Measurements from ENCODE around the gene ZNF311. TPM values are rescaled to one million over a fixed set of nuclear protein-coding genes. Genes with fewer than 3 reads are reported as not detected.
A peak's percentile ranks its signal among the peaks of the same experiment; 100 is the strongest.

The ZNF311 gene
- total RNA-seq, 4 donors from 2014 or later = 0.27 to 0.57 (median 0.35) TPM

DNA sequence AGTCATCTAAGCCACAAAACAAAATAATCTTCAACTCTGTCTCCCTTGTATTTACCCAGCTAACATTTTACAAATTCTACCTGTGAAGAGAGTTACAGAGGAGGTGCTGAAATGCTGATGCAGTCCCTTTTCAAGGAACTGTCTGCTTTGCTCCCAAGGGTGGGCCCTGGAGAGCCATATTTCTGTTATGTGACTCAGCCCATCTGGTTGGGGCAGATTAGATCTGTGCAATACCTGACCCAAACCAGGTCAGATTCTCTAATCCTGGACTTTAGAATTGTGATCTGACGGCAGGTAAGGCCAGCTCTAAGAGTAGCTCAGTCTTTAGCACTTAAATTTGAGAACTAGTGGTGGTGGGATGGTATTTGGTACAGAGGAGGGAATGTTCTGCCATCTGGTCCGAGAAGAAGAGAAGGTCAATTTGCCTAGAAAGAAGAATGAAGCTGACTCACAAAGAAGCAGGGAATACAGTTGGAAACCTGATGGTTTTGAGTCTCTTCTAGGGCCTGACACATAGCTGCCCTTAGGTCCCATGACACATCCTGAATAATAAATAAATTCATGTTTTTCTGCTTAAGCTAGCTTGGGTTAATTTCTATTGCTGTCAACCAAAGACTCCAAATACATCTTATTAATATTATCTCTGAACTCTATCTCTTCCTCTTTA lies 8.1 kb downstream of the ZNF311 start:
- Histone ChIP-seq H3K27ac (no peak overlapping the region), H3K27me3 (peaks cover 0 to 5% (median 0%) of the 10 kb centered on the region in 4 donors), H3K4me3 (no peak overlapping the region), H3K36me3 (peaks cover 0 to 5% (median 0%) of the 10 kb centered on the region in 3 donors), H3K4me1 (no peaks in the 10 kb centered on the region), H3K9me3 (peaks cover 0 to 11% (median 0%) of the 10 kb centered on the region in 3 donors)
- WGBS, 2 donors = 81 to 86% methylated on average over 2 of the region's 2 CpGs
- TF ChIP-seq POLR2A (IDR thresholded peaks at IDR 0.05) = no peak
- TF ChIP-seq, protein P1, sequence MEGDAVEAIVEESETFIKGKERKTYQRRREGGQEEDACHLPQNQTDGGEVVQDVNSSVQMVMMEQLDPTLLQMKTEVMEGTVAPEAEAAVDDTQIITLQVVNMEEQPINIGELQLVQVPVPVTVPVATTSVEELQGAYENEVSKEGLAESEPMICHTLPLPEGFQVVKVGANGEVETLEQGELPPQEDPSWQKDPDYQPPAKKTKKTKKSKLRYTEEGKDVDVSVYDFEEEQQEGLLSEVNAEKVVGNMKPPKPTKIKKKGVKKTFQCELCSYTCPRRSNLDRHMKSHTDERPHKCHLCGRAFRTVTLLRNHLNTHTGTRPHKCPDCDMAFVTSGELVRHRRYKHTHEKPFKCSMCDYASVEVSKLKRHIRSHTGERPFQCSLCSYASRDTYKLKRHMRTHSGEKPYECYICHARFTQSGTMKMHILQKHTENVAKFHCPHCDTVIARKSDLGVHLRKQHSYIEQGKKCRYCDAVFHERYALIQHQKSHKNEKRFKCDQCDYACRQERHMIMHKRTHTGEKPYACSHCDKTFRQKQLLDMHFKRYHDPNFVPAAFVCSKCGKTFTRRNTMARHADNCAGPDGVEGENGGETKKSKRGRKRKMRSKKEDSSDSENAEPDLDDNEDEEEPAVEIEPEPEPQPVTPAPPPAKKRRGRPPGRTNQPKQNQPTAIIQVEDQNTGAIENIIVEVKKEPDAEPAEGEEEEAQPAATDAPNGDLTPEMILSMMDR (IDR thresholded peaks at IDR 0.05) = no peak
- no peak for DNase-seq
- intact Hi-C loops (cut with DNase I) = no loop called here

DNA sequence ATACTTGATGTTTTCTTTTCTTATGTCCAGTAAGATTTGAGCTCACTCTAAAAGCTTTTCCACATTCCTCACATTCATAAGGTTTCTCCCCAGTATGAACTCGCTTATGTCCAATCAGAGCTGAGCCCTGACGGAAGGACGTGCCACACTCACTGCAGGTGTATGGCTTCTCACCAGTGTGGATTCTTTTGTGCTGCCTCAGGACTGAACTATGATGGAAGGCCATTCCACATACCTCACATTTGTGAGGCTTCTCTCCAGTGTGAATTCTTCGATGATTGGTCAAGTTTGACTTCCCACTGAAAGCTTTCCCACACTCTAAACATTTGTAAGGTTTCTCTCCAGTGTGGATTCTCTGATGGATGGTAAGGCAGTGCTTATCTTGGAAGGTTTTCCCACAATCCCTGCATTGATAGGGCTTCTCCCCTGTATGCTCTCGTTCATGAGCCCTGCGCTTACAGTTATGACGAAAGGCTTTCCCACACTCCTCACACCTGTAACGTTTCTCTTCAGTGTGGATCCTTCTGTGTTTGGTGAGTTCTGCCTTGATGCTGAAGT lies 9.9 kb downstream of the ZNF311 start:
- Histone ChIP-seq H3K9me3 (peaks cover 0 to 11% (median 0%) of the 10 kb centered on the region in 3 donors), H3K36me3 (peaks cover 0 to 5% (median 0%) of the 10 kb centered on the region in 3 donors), H3K4me1 (no peaks in the 10 kb centered on the region), H3K27ac (no peak overlapping the region), H3K4me3 (no peak overlapping the region), H3K27me3 (peaks cover 0 to 9% (median 0%) of the 10 kb centered on the region in 4 donors)
- DNase-seq = no peak
- TF ChIP-seq, protein P1 (IDR thresholded peaks at IDR 0.05) = no peak
- TF ChIP-seq POLR2A (IDR thresholded peaks at IDR 0.05) = no peak
- 81 to 94% methylated on average over 5 to 8 of the region's 8 CpGs for WGBS, 2 donors
- intact Hi-C loops (cut with DNase I) = no loop called here

DNA sequence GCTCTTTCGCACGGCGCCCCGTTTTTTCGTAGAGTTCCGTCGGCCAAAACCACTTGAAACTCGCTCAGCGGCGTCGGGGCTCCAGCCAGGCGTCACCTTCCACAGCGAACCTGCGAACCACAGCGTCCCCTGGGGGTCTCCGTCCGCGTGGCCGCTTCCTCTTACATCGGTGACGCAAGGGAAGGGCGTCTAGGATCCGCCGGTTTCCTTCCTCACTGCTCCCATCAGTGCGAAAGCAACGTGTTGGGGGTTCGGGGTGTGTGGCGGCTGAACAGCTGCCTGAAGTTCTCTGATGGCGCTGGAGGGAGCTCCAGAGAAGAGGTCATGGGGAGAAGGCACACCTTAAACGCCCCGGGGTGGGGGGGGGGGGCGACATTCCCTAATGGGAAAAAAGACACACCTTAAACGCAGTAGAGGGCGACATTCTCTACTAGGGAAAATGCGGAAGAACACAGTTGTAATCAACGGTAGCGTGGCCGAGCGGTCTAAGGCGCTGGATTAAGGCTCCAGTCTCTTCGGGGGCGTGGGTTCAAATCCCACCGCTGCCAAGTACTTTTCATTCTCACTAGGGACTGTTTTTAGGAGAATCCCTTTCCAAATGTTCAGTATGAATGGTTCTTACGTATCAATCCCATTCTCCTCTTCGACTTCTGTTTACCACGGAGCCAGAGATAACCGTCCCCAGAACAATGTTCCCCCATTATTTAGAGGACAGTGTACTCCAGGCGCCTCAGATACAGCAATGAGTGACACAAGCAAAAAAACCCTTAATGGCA lies 16.4 kb downstream of the ZNF311 start:
- TF ChIP-seq, protein P1 (IDR thresholded peaks at IDR 0.05) = peak in 4 of 6 experiments; percentile 13 to 44 (median 31)
- TF ChIP-seq POLR2A (IDR thresholded peaks at IDR 0.05) = no peak
- WGBS, 2 donors = 17 to 28% methylated on average over 34 to 37 of the region's 48 CpGs
- Histone ChIP-seq H3K9me3 (no peaks in the 10 kb centered on the region), H3K4me3 (peak overlapping the region; percentile 12 to 55 (median 26)), H3K27ac (no peak overlapping the region), H3K36me3 (no peaks in the 10 kb centered on the region), H3K27me3 (peaks cover 0 to 29% (median 0%) of the 10 kb centered on the region in 4 donors), H3K4me1 (peaks cover 0 to 26% (median 7%) of the 10 kb centered on the region in 3 donors)
- intact Hi-C loops (cut with DNase I) = no loop called here
- no peak for DNase-seq

DNA sequence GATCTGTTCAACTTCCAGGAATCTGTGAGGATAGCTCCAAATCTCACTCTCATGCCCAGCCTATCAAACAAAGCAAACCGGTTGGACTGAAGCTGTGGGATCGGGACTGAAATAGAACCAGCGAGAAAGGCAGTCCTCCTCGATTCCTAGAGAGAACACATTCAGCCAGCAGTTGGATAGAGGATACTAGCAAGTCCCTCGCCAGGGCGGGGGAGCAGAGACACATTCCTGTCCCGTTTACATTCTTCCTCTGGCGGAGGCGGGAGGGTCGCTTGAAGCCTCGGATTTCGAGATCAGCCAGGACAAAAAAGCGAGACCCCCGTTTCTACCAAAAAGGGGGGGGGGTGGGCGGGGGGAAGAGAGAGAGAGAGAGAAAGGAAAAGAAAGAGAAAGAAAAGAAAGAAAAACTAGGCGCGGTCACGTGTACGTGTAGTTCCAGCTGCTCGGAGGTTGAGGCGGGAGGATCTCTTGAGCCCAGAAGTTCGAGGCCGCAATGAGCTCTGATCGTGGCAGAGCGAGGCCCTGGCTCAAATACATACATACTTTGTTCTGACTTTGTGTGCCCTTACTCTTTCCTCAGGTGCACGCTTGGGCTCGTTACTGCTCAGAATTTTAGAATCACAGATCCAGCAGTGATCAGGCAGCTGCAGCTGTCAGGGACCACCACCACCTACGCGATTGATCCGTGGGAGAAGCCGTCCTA lies 19.5 kb downstream of the ZNF311 start:
- Histone ChIP-seq H3K36me3 (no peaks in the 10 kb centered on the region), H3K27ac (peak overlapping the region; percentile 70 to 89 (median 81)), H3K4me3 (peak overlapping the region; percentile 35 to 65 (median 60)), H3K9me3 (no peaks in the 10 kb centered on the region), H3K27me3 (peaks cover 0 to 20% (median 0%) of the 10 kb centered on the region in 4 donors), H3K4me1 (peaks cover 7 to 51% (median 8%) of the 10 kb centered on the region in 3 donors)
- TF ChIP-seq, protein P1 (IDR thresholded peaks at IDR 0.05) = no peak
- peak in 1 of 4 donors; percentile 40 for TF ChIP-seq POLR2A (IDR thresholded peaks at IDR 0.05)
- intact Hi-C loops (cut with DNase I) = no loop called here
- 9 to 16% methylated on average over 19 to 29 of the region's 31 CpGs for WGBS, 2 donors
- DNase-seq = no peak
